Smooth muscle cell (in vitro differentiated cells): ENCODE results near the gene ZHX3. TPM values are rescaled to one million over a fixed set of nuclear protein-coding genes. Genes with fewer than 3 reads are reported as not detected.

ENCODE experiments used
- DNase-seq: peaks from one replicate; lab custom pipeline; 2025; ENCODE audit not compliant: unreplicated experiment; lab: John Stamatoyannopoulos, UW
- H2AFZ ChIP-seq: fragments of 200-600 bp; sonication (generic); 2 replicates; pipeline ENCODE4 v1.6.0; 2016; ENCODE audit warnings: antibody characterized with exemption, low read depth, mild to moderate bottlenecking
- H3F3A ChIP-seq: fragments of 200-600 bp; sonication (generic); 2 replicates; pipeline ENCODE4 v1.6.0; 2017; ENCODE audit warnings: antibody characterized with exemption, low read depth
- H3K27ac ChIP-seq: fragments of 200-600 bp; sonication (generic); 2 replicates; pipeline ENCODE4 v1.5.1; 2016; ENCODE audit warnings: low read depth, mild to moderate bottlenecking
- H3K27me3 ChIP-seq: fragments of 200-600 bp; sonication (generic); 2 replicates; pipeline ENCODE4 v1.6.1; 2016; ENCODE audit warnings: low read depth, mild to moderate bottlenecking
- H3K36me3 ChIP-seq: fragments of 200-600 bp; sonication (generic); 2 replicates; pipeline ENCODE4 v1.5.1; 2016; ENCODE audit warnings: low read depth
- H3K4me1 ChIP-seq: fragments of 200-600 bp; sonication (generic); 2 replicates; pipeline ENCODE4 v1.5.1; 2016; ENCODE audit warnings: low read depth
- H3K4me2 ChIP-seq: fragments of 200-600 bp; sonication (generic); 2 replicates; pipeline ENCODE4 v1.6.0; 2016; ENCODE audit warnings: mild to moderate bottlenecking
- H3K4me3 ChIP-seq: fragments of 200-600 bp; sonication (generic); 2 replicates; pipeline ENCODE4 v1.5.1; 2016; ENCODE audit warnings: mild to moderate bottlenecking
- H3K79me2 ChIP-seq: fragments of 200-600 bp; sonication (generic); 2 replicates; pipeline ENCODE4 v1.6.0; 2016; ENCODE audit warnings: low read depth, mild to moderate bottlenecking
- H3K9ac ChIP-seq: fragments of 200-600 bp; sonication (generic); 2 replicates; pipeline ENCODE4 v1.6.0; 2016; ENCODE audit warnings: low read depth
- H3K9me3 ChIP-seq: fragments of 200-600 bp; sonication (generic); replicated peaks from 2 replicates; pipeline ENCODE4 v1.5.1; 2016; ENCODE audit warnings: low read depth
- H4K20me1 ChIP-seq: fragments of 200-600 bp; sonication (generic); 2 replicates; pipeline ENCODE4 v1.6.0; 2016; ENCODE audit warnings: low read depth
- WGBS: methylation state at CpG from one replicate; pipeline ENCODE4 v1.1.7; 2016; ENCODE audit warnings: low lambda C conversion rate; 5-methylcytosine and 5-hydroxymethylcytosine counted together
- polyA plus RNA-seq: library from polyadenylated mRNA; unstranded; fragments of >200 nt; fragmentation: Nextera tagmentation; extraction: Ambion mirVana; gene quantifications from 2 replicates; pipeline ENCODE4 v1.2.1, GENCODE V29; 2016
- total RNA-seq: library from RNA; depleted of rRNA; stranded (reverse); fragments of >200 nt; gene quantifications from 2 replicates; pipeline ENCODE4 v1.2.3, GENCODE V29; 2014
- TF ChIP-seq, protein P1 (sequence below): fragments of 200-600 bp; sonication (generic); IDR thresholded peaks from 2 replicates; pipeline ENCODE4 v1.5.1; 2017; ENCODE audit warnings: borderline replicate concordance, mild to moderate bottlenecking, antibody characterized with exemption; ENCODE audit not compliant: insufficient read depth, poor library complexity, severe bottlenecking

ZHX3 gene
- total and polyA plus RNA-seq, 2 experiments from 2014 or later: 10.1 to 17.1 TPM

DNA sequence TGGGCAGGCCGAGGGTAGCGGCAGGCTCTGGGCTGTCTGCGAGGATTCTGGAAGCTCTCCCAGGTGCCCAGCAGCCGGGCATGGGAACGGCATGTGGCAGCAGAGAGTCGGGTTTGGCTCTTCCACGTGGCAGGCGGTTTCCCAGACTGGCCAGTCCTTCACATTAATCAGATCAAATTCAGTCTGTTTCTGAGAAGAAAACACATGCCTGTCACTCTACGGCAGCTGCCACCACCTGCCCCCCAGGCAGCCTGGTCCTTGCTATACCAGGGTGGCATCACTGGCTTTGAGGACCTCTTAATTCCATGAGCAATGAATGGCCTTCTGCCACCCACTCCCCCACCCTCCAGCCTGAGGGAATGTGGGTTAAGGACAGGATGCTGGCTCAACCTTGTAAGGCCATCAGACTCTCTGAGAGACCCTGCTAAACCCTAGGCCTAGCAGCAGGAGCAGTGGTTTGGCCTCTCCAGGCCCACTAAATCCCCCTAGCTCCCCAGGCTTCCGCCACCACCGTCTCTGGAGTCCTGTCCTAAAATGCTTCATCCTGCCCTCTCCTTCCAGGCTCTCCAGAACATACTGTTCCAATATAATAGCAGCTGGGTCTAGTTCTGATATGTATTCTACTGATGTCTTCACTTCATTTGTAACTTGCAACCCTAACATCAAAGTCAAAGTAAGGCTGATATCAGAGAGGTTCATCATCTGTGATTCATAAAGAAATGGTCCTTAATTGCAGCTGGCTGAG lies 132.3 kb downstream of the ZHX3 start:
- no peak overlapping the region for H2AFZ ChIP-seq
- H3K4me2 ChIP-seq: no peak overlapping the region
- H3K79me2 ChIP-seq: no peaks in the 10 kb centered on the region
- H3K36me3 ChIP-seq: no peaks in the 10 kb centered on the region
- TF ChIP-seq, protein P1, sequence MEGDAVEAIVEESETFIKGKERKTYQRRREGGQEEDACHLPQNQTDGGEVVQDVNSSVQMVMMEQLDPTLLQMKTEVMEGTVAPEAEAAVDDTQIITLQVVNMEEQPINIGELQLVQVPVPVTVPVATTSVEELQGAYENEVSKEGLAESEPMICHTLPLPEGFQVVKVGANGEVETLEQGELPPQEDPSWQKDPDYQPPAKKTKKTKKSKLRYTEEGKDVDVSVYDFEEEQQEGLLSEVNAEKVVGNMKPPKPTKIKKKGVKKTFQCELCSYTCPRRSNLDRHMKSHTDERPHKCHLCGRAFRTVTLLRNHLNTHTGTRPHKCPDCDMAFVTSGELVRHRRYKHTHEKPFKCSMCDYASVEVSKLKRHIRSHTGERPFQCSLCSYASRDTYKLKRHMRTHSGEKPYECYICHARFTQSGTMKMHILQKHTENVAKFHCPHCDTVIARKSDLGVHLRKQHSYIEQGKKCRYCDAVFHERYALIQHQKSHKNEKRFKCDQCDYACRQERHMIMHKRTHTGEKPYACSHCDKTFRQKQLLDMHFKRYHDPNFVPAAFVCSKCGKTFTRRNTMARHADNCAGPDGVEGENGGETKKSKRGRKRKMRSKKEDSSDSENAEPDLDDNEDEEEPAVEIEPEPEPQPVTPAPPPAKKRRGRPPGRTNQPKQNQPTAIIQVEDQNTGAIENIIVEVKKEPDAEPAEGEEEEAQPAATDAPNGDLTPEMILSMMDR: no peak
- H3K9me3 ChIP-seq: peaks cover 3% of the 10 kb centered on the region
- WGBS: 96% methylated on average over 11 of the region's 11 CpGs
- no peak overlapping the region for H3K4me3 ChIP-seq
- DNase-seq: no peak
- H4K20me1 ChIP-seq: no peaks in the 10 kb centered on the region
- no peaks in the 10 kb centered on the region for H3F3A ChIP-seq
- no peaks in the 10 kb centered on the region for H3K27me3 ChIP-seq
- no peak overlapping the region for H3K9ac ChIP-seq
- no peak overlapping the region for H3K27ac ChIP-seq
- H3K4me1 ChIP-seq: no peaks in the 10 kb centered on the region

DNA sequence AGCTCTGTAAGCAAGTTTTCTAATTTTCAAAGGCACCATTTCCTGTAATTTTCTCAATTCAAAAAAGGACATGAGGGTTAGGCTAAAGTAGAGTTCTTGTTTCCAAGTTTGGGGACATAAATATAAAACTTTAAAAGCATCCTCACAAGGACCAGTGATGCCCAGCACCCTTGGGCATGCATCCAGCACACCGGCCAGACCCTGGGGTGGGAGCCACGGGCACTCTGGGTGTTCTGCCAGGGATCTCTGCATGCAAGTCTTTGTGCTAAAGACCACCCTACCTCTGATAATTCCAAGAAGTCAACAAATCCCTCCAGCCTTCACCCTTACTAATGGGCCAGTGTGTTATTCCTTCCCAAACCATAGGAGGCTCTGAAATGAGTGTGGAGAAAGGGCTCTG lies 133.7 kb downstream of the ZHX3 start:
- Histone ChIP-seq H3K27ac (no peak overlapping the region), H3K79me2 (no peaks in the 10 kb centered on the region), H3F3A (no peaks in the 10 kb centered on the region), H3K27me3 (no peaks in the 10 kb centered on the region), H3K4me1 (peaks cover under 1% of the 10 kb centered on the region), H3K9ac (no peak overlapping the region), H3K9me3 (no peaks in the 10 kb centered on the region), H2AFZ (no peak overlapping the region), H3K36me3 (no peaks in the 10 kb centered on the region), H3K4me2 (no peak overlapping the region), H4K20me1 (no peaks in the 10 kb centered on the region), H3K4me3 (no peak overlapping the region)
- 95% methylated on average over 2 of the region's 2 CpGs for WGBS
- DNase-seq: no peak
- TF ChIP-seq, protein P1: no peak

GRCh38 chr20:41183391-41183790 lies 134.1 kb downstream of the ZHX3 start:
- H3K79me2 ChIP-seq: no peaks in the 10 kb centered on the region
- no peaks in the 10 kb centered on the region for H3K27me3 ChIP-seq
- H4K20me1 ChIP-seq: no peaks in the 10 kb centered on the region
- no peak overlapping the region for H2AFZ ChIP-seq
- H3K4me2 ChIP-seq: no peak overlapping the region
- TF ChIP-seq, protein P1: no peak
- no peaks in the 10 kb centered on the region for H3K36me3 ChIP-seq
- no peak overlapping the region for H3K9ac ChIP-seq
- no peak for DNase-seq
- H3F3A ChIP-seq: no peaks in the 10 kb centered on the region
- 96% methylated on average over 6 of the region's 6 CpGs for WGBS
- no peaks in the 10 kb centered on the region for H3K9me3 ChIP-seq
- H3K4me3 ChIP-seq: no peak overlapping the region
- H3K27ac ChIP-seq: no peak overlapping the region
- H3K4me1 ChIP-seq: peaks cover 5% of the 10 kb centered on the region
